ENCODE results near the gene FOXM1. TPM values are rescaled to one million over a fixed set of nuclear protein-coding genes. Genes with fewer than 3 reads are reported as not detected.

FOXM1 gene
- total and polyA plus RNA-seq, 10 of the 15 experiments (the other 5 are each of a cell fraction or from before 2014, with no cell fraction given), result 15.1 to 63.2 (median 34.2) TPM

GRCh38 chr12:2890388-2891239 is 13.6 kb upstream of the FOXM1 start, which contains the start of gene TULP3:
Gene TULP3, plus strand, starts transcription at chr12:2890891. Its CDS starts 57 bp downstream, at chr12:2890948.
- peak within 1 kb of the TSS; percentile 76 for H3K27ac ChIP-seq (ENCODE audit: control insufficient read depth, insufficient read depth)
- H3K4me3 ChIP-seq, result peak within 1 kb of the TSS; percentile 90
- intact Hi-C loops (cut with micrococcal nuclease; ENCODE audit: unreplicated experiment), result loop anchor here (5.0 kb wide), 1 partner anchor 42 kb away; no protein-coding TSS in a partner anchor
- under 1% methylated on average over 65 of the region's 83 CpGs for WGBS (ENCODE audit: insufficient coverage, insufficient replicate concordance, low lambda C conversion rate, missing lambda C conversion rate)
- BruUV-seq (replicated peaks), result no TSS peak
- ATAC-seq (peak; percentile 99), FAIRE-seq (peak; percentile 83), DNase-seq (ENCODE audit: low read depth, low spot score) (peak; percentile 78)
- ChIA-PET POLR2A (interaction anchor here (0.6 to 2.1 kb wide), 6 partner anchors 10 to 22 kb away, joined by 3 to 9 read pairs (median 4); partner anchors contain the start of genes FOXM1 and RHNO1), CTCF (interaction anchor here (0.6 to 1.6 kb wide), 4 partner anchors 10 to 82 kb away, joined by 3 to 6 read pairs (median 4); no protein-coding TSS in a partner anchor), RAD21 (ENCODE audit: unreplicated experiment) (interaction anchor here (0.8 to 1.0 kb wide), 2 partner anchors 43 to 151 kb away, joined by 3 to 4 read pairs; no protein-coding TSS in a partner anchor), SMC1A (ENCODE audit: uncharacterized antibody, unreplicated experiment) (interaction anchor here (0.6 to 1.3 kb wide), 2 partner anchors 12 to 92 kb away, joined by 3 read pairs; no protein-coding TSS in a partner anchor)
- peak within 1 kb of the TSS; percentile 99 for H3K4me2 ChIP-seq (ENCODE audit: control insufficient read depth, insufficient read depth)
- no peaks in the 10 kb centered on the region for H3K27me3 ChIP-seq (replicated peaks in 1 of 2; ENCODE audit: control insufficient read depth in 2 of 2, insufficient read depth in 2 of 2, low read length in 1 of 2)
- in situ Hi-C loops (cut with MboI), result no loop called here
- H3K9ac ChIP-seq (ENCODE audit: control insufficient read depth, insufficient read depth, low read length), result peak within 1 kb of the TSS; percentile 77
- peaks cover 0 to 5% of the 10 kb centered on the region in 2 experiments; a peak in 2 of 4 replicates for H3K36me3 ChIP-seq (ENCODE audit: control insufficient read depth in 2 of 2, insufficient read depth in 2 of 2, low read length in 1 of 2)
- peak within 1 kb of the TSS; percentile 91 for H2AFZ ChIP-seq (ENCODE audit: control insufficient read depth, low read depth, low read length)
- no peaks in the 10 kb centered on the region for H3K9me3 ChIP-seq (replicated peaks; ENCODE audit: control insufficient read depth, insufficient read depth, low read length)
- H3K4me1 ChIP-seq (ENCODE audit: control insufficient read depth, insufficient read depth, low read length), result peaks cover 4% of the 10 kb centered on the region
- H4K20me1 ChIP-seq (ENCODE audit: control insufficient read depth, insufficient read depth), result no peaks in the 10 kb centered on the region
- peaks cover 2% of the 10 kb centered on the region; the same call in 1 of the 2 replicates for H3K79me2 ChIP-seq (ENCODE audit: control insufficient read depth, insufficient read depth, low read length)
- TF ChIP-seq IRF5 (IDR thresholded peaks at IDR 0.05; ENCODE audit: borderline replicate concordance) (no peak), ASH2L (IDR thresholded peaks at IDR 0.05; ENCODE audit: borderline replicate concordance, low read depth) (no peak), ZZZ3 (IDR thresholded peaks at IDR 0.05; ENCODE audit: control insufficient read depth, insufficient read length, low read depth) (no peak), ETV6 (conservative IDR thresholded peaks at IDR 0.05 in 1 of 2, IDR thresholded peaks at IDR 0.05 in 1 of 2; ENCODE audit: borderline replicate concordance in 1 of 2, low read depth in 1 of 2) (no peak; a peak in 1 of 4 replicates), TAF1 (IDR thresholded peaks at IDR 0.05; ENCODE audit: borderline replicate concordance, low read depth, low read length) (peak; percentile 35; the same call in 1 of the 2 replicates), NR2C1 (IDR thresholded peaks at IDR 0.05) (no peak), SMARCA5 (IDR thresholded peaks at IDR 0.05) (0 out of 2 replicates have a peak, but pooled peaks have one; percentile 18), WRNIP1 (IDR thresholded peaks at IDR 0.05; ENCODE audit: borderline replicate concordance, low read depth, low read length) (no peak), EP300 (IDR thresholded peaks at IDR 0.05; ENCODE audit: borderline replicate concordance in 1 of 2, control insufficient read depth in 1 of 2, low read depth in 2 of 2, low read length in 2 of 2) (no peak), NKRF (conservative IDR thresholded peaks at IDR 0.05) (peak; percentile 81), BACH1 (IDR thresholded peaks at IDR 0.05; ENCODE audit: borderline replicate concordance) (no peak), BHLHE40 (IDR thresholded peaks at IDR 0.05; ENCODE audit: borderline replicate concordance in 1 of 2, low read depth in 2 of 2, low read length in 1 of 2) (peak; percentile 31 to 84; a peak in 3 of 4 replicates), CREM (IDR thresholded peaks at IDR 0.05; ENCODE audit: low read depth) (peak; percentile 74; the same call in 1 of the 2 replicates)
- TF ChIP-seq, protein P1, sequence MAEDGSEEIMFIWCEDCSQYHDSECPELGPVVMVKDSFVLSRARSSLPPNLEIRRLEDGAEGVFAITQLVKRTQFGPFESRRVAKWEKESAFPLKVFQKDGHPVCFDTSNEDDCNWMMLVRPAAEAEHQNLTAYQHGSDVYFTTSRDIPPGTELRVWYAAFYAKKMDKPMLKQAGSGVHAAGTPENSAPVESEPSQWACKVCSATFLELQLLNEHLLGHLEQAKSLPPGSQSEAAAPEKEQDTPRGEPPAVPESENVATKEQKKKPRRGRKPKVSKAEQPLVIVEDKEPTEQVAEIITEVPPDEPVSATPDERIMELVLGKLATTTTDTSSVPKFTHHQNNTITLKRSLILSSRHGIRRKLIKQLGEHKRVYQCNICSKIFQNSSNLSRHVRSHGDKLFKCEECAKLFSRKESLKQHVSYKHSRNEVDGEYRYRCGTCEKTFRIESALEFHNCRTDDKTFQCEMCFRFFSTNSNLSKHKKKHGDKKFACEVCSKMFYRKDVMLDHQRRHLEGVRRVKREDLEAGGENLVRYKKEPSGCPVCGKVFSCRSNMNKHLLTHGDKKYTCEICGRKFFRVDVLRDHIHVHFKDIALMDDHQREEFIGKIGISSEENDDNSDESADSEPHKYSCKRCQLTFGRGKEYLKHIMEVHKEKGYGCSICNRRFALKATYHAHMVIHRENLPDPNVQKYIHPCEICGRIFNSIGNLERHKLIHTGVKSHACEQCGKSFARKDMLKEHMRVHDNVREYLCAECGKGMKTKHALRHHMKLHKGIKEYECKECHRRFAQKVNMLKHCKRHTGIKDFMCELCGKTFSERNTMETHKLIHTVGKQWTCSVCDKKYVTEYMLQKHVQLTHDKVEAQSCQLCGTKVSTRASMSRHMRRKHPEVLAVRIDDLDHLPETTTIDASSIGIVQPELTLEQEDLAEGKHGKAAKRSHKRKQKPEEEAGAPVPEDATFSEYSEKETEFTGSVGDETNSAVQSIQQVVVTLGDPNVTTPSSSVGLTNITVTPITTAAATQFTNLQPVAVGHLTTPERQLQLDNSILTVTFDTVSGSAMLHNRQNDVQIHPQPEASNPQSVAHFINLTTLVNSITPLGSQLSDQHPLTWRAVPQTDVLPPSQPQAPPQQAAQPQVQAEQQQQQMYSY (CRISPR knock-in tag; IDR thresholded peaks at IDR 0.05), result no peak

Data from GM12878 (cell line).